Skeletal muscle tissue (tissue), 4 donors: ENCODE data around the gene EGFL7. TPM values are rescaled to one million over a fixed set of nuclear protein-coding genes. Genes with fewer than 3 reads are reported as not detected.
A peak's percentile ranks its signal among the peaks of the same experiment; 100 is the strongest.

Experiments used
- H3K27ac ChIP-seq: one replicate; pipeline ENCODE4 v1.7.0; 2013; ENCODE audit warnings: mild to moderate bottlenecking, low read depth, low read length, inconsistent platforms
- H3K27me3 ChIP-seq, 3 donors: one replicate each; pipeline ENCODE4 v1.7.0; 2013; ENCODE audit warnings: low read length in 3 of 3; ENCODE audit not compliant: control insufficient read depth in 3 of 3, insufficient read depth in 3 of 3
- H3K36me3 ChIP-seq, 3 donors: one replicate each; pipeline ENCODE4 v1.7.0; 2013; ENCODE audit warnings: low read length in 3 of 3; ENCODE audit not compliant: control insufficient read depth in 3 of 3, insufficient read depth in 3 of 3
- H3K4me1 ChIP-seq, 3 donors: one replicate each; pipeline ENCODE4 v1.7.0; 2013; ENCODE audit warnings: low read length in 3 of 3, mild to moderate bottlenecking in 3 of 3; ENCODE audit not compliant: control insufficient read depth in 3 of 3, insufficient read depth in 3 of 3
- H3K4me3 ChIP-seq, 3 donors: one replicate each; pipeline ENCODE4 v1.7.0; 2013; ENCODE audit warnings: low read length in 3 of 3
- H3K9ac ChIP-seq, 3 donors: one replicate each; pipeline ENCODE4 v1.7.0; 2013; ENCODE audit warnings: low read length in 3 of 3, mild to moderate bottlenecking in 3 of 3, moderate library complexity in 2 of 3, low read depth in 1 of 3
- H3K9me3 ChIP-seq, 3 donors: one replicate each; pipeline ENCODE4 v1.7.0; 2013; ENCODE audit warnings: low read length in 3 of 3; ENCODE audit not compliant: control insufficient read depth in 3 of 3
- total RNA-seq: library from RNA; depleted of rRNA; stranded (reverse); fragments of >200 nt; gene quantifications from one replicate; pipeline ENCODE4 v1.2.3, GENCODE V29; 2014
- donor health status: Osteomylitis.

The EGFL7 gene
- total RNA-seq, 1 donor from 2014 or later: 51.7 TPM

GRCh38 chr9:136671646-136672430 is 9.1 kb downstream of the EGFL7 start:
- Histone ChIP-seq H3K4me3 (peak overlapping the region in 1 of 3 donors; percentile 13), H3K9me3 (no peaks in the 10 kb centered on the region), H3K9ac (peak overlapping the region in 1 of 3 donors; percentile 40), H3K27ac (no peak overlapping the region), H3K27me3 (peaks cover 6 to 18% (median 13%) of the 10 kb centered on the region in 3 donors), H3K36me3 (peaks cover 0 to 27% (median 12%) of the 10 kb centered on the region in 3 donors), H3K4me1 (peaks cover 4 to 7% (median 4%) of the 10 kb centered on the region in 3 donors)

DNA sequence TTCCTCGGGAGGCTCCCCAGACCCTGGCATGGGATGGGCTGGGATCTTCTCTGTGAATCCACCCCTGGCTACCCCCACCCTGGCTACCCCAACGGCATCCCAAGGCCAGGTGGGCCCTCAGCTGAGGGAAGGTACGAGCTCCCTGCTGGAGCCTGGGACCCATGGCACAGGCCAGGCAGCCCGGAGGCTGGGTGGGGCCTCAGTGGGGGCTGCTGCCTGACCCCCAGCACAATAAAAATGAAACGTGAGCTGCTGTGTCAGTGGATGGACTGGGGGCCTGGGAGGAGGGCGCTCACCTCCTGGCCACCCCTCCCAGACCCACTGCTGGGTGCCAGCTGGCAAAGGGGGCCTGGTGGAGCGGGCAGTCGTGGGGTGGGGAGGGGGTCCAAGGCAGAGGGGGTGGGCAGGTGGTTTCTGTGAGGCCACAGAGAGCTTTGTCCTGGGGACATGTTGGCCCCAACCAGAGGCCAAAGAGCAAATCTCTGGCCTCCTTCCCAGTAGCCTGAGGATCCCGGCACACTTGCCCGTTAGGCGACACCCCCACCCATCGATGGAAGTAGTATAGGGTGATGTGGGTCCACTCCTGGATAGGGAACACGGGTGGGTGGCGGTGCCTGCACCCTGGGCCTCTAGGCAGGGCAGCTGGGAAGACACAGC is 9.8 kb downstream of the EGFL7 start:
- peaks cover 0 to 23% (median 11%) of the 10 kb centered on the region in 3 donors for H3K36me3 ChIP-seq
- no peak overlapping the region for H3K27ac ChIP-seq
- no peaks in the 10 kb centered on the region for H3K9me3 ChIP-seq
- peaks cover 6 to 18% (median 13%) of the 10 kb centered on the region in 3 donors for H3K27me3 ChIP-seq
- H3K9ac ChIP-seq: peak overlapping the region in 1 of 3 donors; percentile 16
- H3K4me3 ChIP-seq: peak overlapping the region in 1 of 3 donors; percentile 13
- H3K4me1 ChIP-seq: no peaks in the 10 kb centered on the region

DNA sequence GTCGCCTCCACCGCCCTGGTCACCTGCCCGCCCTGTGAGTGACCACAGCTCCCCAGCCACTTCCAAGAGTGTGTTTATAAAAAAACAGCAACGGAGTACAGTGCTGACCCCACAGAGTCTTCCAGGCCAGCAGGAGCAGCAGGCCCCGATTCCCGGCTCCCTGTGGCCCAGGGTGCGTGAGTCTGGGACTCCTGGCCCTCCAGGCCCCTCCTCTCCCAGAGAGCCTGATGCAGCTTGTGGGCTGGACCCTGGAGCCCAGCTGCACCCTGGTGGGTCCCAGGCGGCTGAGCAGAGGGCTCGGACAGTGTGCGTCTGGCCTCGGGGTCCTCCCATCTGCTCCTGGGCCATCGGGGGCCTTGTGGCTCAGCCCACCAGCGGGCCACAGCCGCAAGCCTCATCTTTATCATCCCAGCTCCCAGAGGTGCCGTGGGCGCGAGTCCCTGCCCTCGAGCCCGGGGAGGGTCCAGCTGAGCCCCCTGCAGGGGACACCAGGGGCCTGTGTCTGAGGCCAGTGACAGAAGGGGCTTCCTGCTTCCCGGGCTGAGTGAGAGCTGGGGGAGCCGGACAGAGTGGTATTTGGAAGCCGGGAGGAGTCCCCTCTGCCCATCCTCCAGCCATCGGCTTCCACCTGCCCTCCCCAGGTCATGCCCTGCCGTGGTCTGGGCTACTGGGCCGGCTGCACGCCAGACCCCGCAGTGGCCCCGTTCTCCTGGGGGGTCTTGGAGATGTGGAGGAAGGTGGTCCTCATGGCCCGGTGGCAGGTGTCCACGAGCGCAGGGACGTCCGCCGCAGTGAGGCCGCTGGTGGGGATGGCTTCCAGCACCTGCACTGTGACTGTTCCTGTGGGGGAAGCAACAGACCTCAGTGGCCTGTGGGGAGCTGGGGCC is 10.6 kb downstream of the EGFL7 start:
- Histone ChIP-seq H3K36me3 (peaks cover 0 to 20% (median 11%) of the 10 kb centered on the region in 3 donors), H3K27ac (no peak overlapping the region), H3K9ac (no peak overlapping the region), H3K27me3 (peaks cover 6 to 18% (median 10%) of the 10 kb centered on the region in 3 donors), H3K4me3 (no peak overlapping the region), H3K9me3 (no peaks in the 10 kb centered on the region), H3K4me1 (no peaks in the 10 kb centered on the region)

DNA sequence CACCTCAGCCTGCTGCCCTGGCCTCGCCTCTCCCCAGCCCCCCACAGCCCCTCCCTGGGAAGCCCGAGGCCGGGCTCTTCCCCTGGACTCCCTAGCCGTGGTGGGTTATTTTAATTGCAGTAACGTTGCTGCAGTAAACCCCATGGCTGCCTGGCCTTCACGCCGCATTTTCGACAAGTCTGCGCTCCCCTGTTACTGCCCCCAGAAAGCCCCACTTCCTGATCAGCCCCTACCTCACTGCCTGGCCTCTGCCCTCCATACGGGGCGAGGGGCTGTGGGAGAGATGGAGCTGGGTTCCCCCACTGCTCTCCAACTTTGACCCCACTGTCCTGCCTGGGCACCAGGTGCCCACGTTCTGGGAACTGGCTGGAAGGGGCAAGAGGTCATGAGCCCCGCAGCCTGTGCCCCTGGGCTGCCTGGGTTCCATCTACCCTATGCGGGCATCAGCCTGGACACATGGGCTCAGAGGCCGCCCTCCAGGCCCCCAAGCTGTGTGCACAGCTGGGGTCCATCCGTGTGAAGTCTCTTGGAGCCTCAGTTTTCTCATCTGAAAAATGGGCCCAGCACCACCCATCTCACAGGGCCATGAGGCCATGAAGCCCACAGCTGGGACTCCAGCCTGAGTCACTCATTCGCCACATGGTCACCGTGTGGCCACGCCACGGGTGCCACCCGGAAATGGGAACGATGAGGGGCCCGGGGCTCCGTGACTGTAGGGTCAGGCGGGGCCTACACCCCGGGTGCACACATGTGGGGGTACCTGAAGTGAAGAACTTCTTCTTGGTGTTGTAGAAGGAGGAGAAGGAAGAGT is 11.5 kb downstream of the EGFL7 start:
- H3K4me3 ChIP-seq: no peak overlapping the region
- no peak overlapping the region for H3K9ac ChIP-seq
- peaks cover 2 to 7% (median 7%) of the 10 kb centered on the region in 3 donors for H3K4me1 ChIP-seq
- H3K27ac ChIP-seq: no peak overlapping the region
- H3K36me3 ChIP-seq: peaks cover 0 to 16% (median 11%) of the 10 kb centered on the region in 3 donors
- peaks cover 6 to 17% (median 10%) of the 10 kb centered on the region in 3 donors for H3K27me3 ChIP-seq
- H3K9me3 ChIP-seq: no peaks in the 10 kb centered on the region

GRCh38 chr9:136674786-136675349 is 12.2 kb downstream of the EGFL7 start:
- peaks cover 4 to 10% (median 7%) of the 10 kb centered on the region in 3 donors for H3K27me3 ChIP-seq
- no peaks in the 10 kb centered on the region for H3K9me3 ChIP-seq
- H3K36me3 ChIP-seq: peaks cover 0 to 12% (median 11%) of the 10 kb centered on the region in 3 donors
- H3K4me1 ChIP-seq: peaks cover 8 to 14% (median 13%) of the 10 kb centered on the region in 3 donors
- H3K9ac ChIP-seq: no peak overlapping the region
- no peak overlapping the region for H3K4me3 ChIP-seq
- no peak overlapping the region for H3K27ac ChIP-seq

DNA sequence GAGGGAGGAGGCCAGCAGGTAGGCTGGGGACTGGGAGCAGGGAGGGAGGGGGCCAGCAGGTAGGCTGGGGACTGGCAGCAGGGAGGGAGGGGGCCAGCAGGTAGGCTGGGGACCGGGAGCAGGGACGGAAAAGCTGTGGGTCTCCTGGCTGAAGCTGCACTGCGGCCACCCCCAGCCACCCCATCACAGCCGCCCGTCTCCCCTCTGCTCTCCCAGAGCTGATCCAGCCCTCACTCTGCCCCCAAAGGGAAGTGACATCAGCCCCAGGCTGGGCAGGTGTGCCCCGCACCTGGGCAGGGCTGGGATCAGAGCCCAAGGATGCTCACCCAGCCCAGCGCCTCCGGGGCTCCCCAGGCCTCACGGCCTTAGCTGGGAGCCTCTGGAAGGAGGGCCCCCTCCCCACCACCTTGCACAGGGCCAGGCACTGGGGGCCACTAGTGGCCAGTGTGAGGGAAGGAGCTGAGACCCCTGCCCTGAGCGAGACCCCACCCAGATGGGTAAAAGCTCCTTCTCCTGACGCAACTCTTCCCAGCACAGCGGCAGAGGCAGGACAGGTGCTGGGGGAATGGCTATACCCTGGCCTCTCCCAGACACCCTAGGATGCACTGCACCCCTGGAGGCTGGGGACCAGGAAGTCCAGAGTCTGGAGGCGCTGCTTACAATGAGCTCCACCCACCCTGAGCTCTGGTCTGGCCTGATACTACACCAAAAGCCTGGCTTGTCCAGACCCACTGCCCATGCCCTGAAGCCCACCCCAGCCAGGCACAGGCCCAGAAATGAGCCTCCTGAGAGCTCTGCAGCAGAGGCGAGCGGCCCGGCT is 13.0 kb downstream of the EGFL7 start:
- Histone ChIP-seq H3K27ac (no peak overlapping the region), H3K9me3 (no peaks in the 10 kb centered on the region), H3K4me3 (no peak overlapping the region), H3K27me3 (peaks cover 0 to 3% (median 3%) of the 10 kb centered on the region in 3 donors), H3K9ac (no peak overlapping the region), H3K36me3 (peaks cover 0 to 12% (median 11%) of the 10 kb centered on the region in 3 donors), H3K4me1 (peaks cover 11 to 16% (median 16%) of the 10 kb centered on the region in 3 donors)

GRCh38 chr9:136676297-136676794 is 13.6 kb downstream of the EGFL7 start:
- no peak overlapping the region for H3K9ac ChIP-seq
- no peak overlapping the region for H3K4me3 ChIP-seq
- H3K4me1 ChIP-seq: peaks cover 11 to 16% (median 16%) of the 10 kb centered on the region in 3 donors
- no peaks in the 10 kb centered on the region for H3K9me3 ChIP-seq
- no peak overlapping the region for H3K27ac ChIP-seq
- peaks cover 0 to 12% (median 11%) of the 10 kb centered on the region in 3 donors for H3K36me3 ChIP-seq
- peaks cover 0 to under 1% (median 0%) of the 10 kb centered on the region in 3 donors for H3K27me3 ChIP-seq

DNA sequence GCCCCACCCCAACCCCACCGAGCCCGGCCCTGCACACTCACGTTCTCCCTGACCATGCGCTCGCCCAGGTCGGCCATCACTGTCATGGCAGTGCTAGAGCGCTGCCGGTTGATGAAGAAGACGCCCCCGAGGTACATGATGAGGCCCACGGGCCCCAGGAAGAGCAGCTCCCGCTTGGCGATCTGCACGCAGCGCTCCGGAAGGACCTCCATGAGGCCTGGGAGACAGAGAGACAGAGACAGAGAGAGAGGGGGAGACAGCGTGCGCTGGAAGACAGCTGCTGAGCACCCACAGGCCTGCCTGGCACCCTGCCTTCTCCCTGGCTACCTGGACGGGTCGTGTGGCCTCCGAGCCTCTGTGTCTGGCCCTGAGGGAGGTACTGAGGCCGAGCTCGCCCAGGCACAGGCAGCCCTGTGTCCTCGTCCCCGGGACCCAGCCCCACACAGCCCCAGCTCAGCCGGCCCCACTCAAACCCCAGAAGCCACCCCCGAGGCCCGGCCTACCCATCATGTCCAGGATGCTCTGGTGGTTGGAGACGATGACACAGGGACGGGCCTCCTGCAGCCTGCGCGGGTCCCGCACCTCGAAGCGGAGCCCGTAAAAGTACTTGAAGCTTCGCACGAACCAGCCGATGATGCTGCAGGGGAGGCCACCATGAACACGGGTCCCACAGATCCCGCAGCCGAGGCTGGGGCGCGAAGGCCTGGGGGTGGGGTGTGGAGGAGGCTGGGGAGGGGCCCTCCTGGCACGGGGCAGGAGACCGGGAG is 14.4 kb downstream of the EGFL7 start:
- no peak overlapping the region for H3K4me3 ChIP-seq
- H3K9ac ChIP-seq: no peak overlapping the region
- peaks cover 0 to 12% (median 11%) of the 10 kb centered on the region in 3 donors for H3K36me3 ChIP-seq
- no peaks in the 10 kb centered on the region for H3K9me3 ChIP-seq
- H3K27me3 ChIP-seq: no peaks in the 10 kb centered on the region
- H3K4me1 ChIP-seq: peaks cover 11 to 16% (median 16%) of the 10 kb centered on the region in 3 donors
- no peak overlapping the region for H3K27ac ChIP-seq
